Ectodermal cell (in vitro differentiated cells): ENCODE data around the gene MAP4K3.
A peak's percentile ranks its signal among the peaks of the same experiment; 100 is the strongest.

Experiments used
- H3K27ac ChIP-seq: 2 replicates; pipeline ENCODE4 v1.7.0; 2013; ENCODE audit warnings: mild to moderate bottlenecking, low read depth, low read length; ENCODE audit not compliant: insufficient read depth, poor library complexity, severe bottlenecking
- H3K27me3 ChIP-seq: 2 replicates; pipeline ENCODE4 v1.7.0; 2013; ENCODE audit warnings: mild to moderate bottlenecking, low read length; ENCODE audit not compliant: insufficient read depth, control insufficient read depth, poor library complexity, severe bottlenecking
- H3K36me3 ChIP-seq: one replicate; pipeline ENCODE4 v1.7.0; 2013; ENCODE audit warnings: low read length; ENCODE audit not compliant: control insufficient read depth, insufficient read depth
- H3K4me1 ChIP-seq: one replicate; pipeline ENCODE4 v1.7.0; 2013; ENCODE audit warnings: low read length; ENCODE audit not compliant: control insufficient read depth, insufficient read depth
- H3K4me3 ChIP-seq: 2 replicates; pipeline ENCODE4 v1.7.0; 2013; ENCODE audit warnings: low read depth, low read length, control low read depth; ENCODE audit not compliant: insufficient read depth
- H3K9me3 ChIP-seq: 2 replicates; pipeline ENCODE4 v1.7.0; 2013; ENCODE audit warnings: mild to moderate bottlenecking, low read length, moderate library complexity; ENCODE audit not compliant: control insufficient read depth
- WGBS, 2 experiments: methylation state at CpG; one replicate each; pipeline ENCODE4 v1.1.7; 2013; ENCODE audit warnings: missing lambda C conversion rate in 2 of 2; 5-methylcytosine and 5-hydroxymethylcytosine counted together

MAP4K3 gene

DNA sequence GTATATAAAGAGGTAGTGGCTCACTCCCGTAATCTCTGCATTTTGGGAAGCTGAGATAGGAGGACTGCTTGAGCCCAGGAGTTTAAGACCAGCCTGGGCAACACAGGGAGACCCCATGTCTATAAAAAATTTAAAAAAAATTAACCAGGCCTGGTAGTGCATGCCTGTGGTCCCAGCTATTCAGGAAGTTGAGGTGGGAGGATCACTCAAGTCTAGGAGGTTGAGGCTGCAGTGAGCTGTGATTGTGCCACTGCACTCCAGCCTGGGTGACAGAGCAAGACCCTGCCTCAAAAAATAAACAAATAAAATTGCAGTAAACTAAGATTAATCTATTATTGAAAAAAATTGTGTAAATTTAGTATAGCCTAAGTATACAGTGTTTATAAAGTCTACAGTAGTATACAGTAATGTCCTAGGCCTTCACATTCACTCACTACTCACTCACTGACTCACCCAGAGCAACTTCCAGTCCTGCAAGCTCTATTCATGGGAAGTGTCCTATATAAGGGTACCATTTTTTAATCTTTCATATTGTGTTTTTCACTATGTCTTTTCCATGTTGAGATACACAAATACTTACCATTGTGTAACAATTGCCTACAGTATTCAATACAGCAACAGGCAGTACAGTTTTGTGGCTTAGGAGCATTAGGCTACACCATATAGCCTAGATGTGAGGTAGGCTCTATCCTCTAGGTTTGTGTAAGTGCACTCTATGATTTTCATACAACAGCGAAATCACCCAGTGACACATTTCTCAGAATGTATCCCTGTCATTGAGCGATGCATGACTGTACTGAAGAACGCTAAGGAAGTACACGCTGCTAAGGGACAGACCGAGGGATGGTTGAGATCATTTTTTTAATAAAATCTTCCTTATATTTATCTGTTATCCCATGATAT is 10.4 kb upstream of the MAP4K3 start:
- Histone ChIP-seq H3K27ac (no peak overlapping the region), H3K36me3 (no peaks in the 10 kb centered on the region), H3K9me3 (no peaks in the 10 kb centered on the region), H3K4me1 (no peaks in the 10 kb centered on the region), H3K4me3 (no peak overlapping the region), H3K27me3 (no peaks in the 10 kb centered on the region)
- 89 to 96% methylated on average over 5 to 6 of the region's 6 CpGs for WGBS, 2 experiments

DNA sequence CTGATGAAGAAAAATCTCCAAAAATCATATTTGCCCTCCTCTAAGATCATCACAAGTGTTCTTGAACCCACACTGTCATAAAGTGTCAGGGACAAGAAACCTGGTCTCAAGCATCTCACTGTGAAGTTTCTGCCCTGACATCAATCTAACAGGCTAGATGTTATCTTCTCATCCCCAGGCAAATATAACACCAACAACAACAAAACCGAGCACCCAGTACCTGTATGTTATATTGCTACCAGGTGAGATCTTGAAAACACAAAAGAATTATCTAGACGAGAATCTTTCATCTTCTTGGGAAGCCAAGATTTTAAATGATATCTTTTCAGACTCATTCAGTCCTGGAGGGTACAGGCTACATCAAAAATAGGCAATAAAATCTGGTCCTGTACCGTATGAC is 8.8 kb upstream of the MAP4K3 start:
- no peaks in the 10 kb centered on the region for H3K4me1 ChIP-seq
- WGBS, 2 experiments, result 89 to 91% methylated on average over 3 of the region's 3 CpGs
- no peaks in the 10 kb centered on the region for H3K36me3 ChIP-seq
- no peaks in the 10 kb centered on the region for H3K9me3 ChIP-seq
- no peak overlapping the region for H3K27ac ChIP-seq
- H3K27me3 ChIP-seq, result no peaks in the 10 kb centered on the region
- H3K4me3 ChIP-seq, result no peak overlapping the region

GRCh38 chr2:39443009-39443408 is 5.9 kb upstream of the MAP4K3 start:
- H3K4me1 ChIP-seq, result peaks cover 3% of the 10 kb centered on the region
- H3K36me3 ChIP-seq, result no peaks in the 10 kb centered on the region
- no peak overlapping the region for H3K4me3 ChIP-seq
- H3K27me3 ChIP-seq, result peaks cover 3% of the 10 kb centered on the region
- WGBS, 2 experiments, result 92 to 100% methylated on average over 1 of the region's 1 CpG
- no peak overlapping the region for H3K27ac ChIP-seq
- H3K9me3 ChIP-seq, result no peaks in the 10 kb centered on the region

DNA sequence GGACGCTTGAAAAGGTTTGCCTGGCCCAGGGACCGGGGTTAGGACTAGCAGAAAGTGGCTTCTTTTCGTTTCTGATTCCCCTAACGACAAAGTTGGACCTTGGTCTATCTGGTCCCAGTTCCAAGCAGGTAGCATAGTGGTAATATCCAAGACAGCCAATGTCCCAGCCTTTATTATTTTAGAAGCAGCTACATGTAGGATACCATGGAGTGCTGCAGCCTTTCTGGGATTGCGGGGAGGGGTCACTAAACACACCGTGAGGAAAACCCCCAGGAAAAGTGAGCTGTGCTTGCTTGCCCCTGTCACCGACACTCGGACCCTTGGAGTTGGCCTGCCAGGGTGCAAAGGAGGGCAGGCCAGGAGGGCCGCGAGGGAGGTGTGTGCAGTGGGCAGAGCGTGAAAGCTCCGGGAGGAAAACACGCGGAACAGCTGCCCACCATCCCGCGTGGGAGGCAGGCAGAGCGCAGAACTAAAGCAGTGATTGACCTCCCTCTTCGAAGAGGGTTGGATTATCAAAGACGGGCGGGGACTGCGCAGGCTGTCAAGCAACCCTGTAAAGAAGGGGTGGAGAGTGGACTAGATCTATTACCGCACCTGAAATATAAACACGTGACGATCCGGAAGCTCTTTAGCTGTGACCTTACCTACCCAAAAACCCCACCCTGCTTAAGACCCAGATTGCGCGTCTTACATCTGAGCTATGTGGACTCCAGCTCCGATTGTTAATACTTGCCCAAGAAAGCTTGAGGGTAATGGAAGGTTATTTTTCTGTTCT is 624 bp upstream of the MAP4K3 start:
- H3K4me3 ChIP-seq, result peak overlapping the region; percentile 89
- 38 to 39% methylated on average over 28 of the region's 28 CpGs for WGBS, 2 experiments
- peaks cover 18% of the 10 kb centered on the region for H3K4me1 ChIP-seq
- H3K9me3 ChIP-seq, result no peaks in the 10 kb centered on the region
- no peak overlapping the region for H3K27ac ChIP-seq
- peaks cover 3% of the 10 kb centered on the region for H3K27me3 ChIP-seq
- no peaks in the 10 kb centered on the region for H3K36me3 ChIP-seq

DNA sequence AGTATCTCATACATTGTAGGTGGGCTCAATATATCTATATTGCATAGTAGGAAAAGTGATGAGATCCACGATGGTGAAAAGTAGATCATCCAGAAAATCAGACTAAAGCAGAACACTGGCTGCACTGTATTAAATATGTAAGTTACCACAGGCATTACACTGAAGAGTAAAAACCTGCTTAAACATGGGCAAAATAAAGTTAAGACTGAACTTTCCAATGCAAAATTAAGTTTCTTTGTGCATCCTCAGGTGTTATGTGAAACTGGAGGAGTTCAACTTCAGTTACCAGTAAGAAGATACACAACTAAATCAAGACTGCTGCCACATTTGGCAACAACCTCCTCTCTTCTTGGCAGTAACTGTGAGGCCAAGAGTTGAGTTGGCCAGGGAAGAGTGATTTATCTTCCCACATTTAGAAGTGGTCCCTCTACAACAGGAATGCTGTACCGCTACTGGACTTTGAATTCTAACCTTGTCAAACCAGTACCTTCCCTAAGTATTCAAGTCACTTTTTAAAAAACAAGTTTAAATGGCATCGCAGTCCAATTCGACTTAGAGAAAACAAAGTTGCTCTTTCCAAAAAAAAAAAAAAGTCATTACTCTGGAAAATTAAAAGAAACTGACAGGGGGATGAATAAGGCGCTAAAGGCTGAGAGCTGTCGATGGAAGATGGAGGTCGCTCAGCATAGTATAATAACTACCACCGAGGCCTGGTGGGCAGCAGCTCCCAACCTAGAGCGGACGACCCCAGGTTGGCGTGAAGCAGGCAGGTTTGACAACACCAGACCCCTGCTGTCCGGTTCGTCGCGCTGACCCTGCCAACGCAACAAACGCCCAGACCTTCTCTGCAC is 1.1 kb downstream of the MAP4K3 start:
- Histone ChIP-seq H3K27me3 (peaks cover 3% of the 10 kb centered on the region), H3K27ac (peak overlapping the region; percentile 88), H3K9me3 (no peaks in the 10 kb centered on the region), H3K36me3 (no peaks in the 10 kb centered on the region), H3K4me3 (peak overlapping the region; percentile 89), H3K4me1 (peaks cover 26% of the 10 kb centered on the region)
- WGBS, 2 experiments, result 5% methylated on average over 17 of the region's 17 CpGs

- Histone ChIP-seq H3K4me3 (peak overlapping the region; percentile 89), H3K27ac (no peak overlapping the region), H3K4me1 (peaks cover 26% of the 10 kb centered on the region)
Observed at GRCh38 chr2:39435234-39435633, 1.9 kb downstream of the MAP4K3 start.

DNA sequence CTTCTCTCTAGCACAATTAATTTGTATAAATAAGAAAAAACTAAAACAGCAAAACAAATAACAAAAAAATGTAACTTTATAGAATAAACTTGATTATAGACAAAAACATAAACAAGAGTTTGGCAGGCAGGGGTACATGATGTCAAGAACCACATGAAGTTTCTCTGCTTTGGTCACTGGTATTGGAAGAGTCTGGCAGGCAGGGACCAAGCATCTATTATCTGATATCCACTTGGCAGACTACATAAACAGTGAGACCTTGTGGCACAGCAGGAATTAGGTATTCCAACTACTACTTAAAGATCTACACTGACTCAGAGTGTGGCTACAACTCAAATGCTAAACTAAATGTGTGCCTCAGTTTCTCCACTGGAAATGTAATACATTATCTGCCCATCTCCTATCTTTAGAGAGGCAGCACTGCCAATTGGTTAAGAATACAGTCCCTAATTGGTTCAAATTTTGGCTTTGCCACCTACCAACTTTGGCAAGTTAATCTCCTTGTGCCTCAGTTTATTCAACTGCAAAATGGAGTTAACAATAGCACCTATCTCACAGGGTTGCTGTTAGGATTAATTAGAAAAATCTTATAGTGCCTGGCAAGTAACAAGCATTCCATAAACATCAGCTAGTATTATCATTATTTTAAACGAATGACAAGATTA is 2.7 kb downstream of the MAP4K3 start:
- WGBS, 2 experiments, result 83 to 89% methylated on average over 1 of the region's 1 CpG
- Histone ChIP-seq H3K27me3 (peaks cover 3% of the 10 kb centered on the region), H3K36me3 (no peaks in the 10 kb centered on the region), H3K9me3 (no peaks in the 10 kb centered on the region), H3K27ac (no peak overlapping the region), H3K4me3 (no peak overlapping the region), H3K4me1 (peaks cover 26% of the 10 kb centered on the region)

More at GRCh38 chr2:39435234-39435633, 1.9 kb downstream of the MAP4K3 start:
- Histone ChIP-seq H3K27me3 (peaks cover 3% of the 10 kb centered on the region), H3K9me3 (no peaks in the 10 kb centered on the region), H3K36me3 (no peaks in the 10 kb centered on the region)
- 32 to 35% methylated on average over 8 of the region's 8 CpGs for WGBS, 2 experiments

DNA sequence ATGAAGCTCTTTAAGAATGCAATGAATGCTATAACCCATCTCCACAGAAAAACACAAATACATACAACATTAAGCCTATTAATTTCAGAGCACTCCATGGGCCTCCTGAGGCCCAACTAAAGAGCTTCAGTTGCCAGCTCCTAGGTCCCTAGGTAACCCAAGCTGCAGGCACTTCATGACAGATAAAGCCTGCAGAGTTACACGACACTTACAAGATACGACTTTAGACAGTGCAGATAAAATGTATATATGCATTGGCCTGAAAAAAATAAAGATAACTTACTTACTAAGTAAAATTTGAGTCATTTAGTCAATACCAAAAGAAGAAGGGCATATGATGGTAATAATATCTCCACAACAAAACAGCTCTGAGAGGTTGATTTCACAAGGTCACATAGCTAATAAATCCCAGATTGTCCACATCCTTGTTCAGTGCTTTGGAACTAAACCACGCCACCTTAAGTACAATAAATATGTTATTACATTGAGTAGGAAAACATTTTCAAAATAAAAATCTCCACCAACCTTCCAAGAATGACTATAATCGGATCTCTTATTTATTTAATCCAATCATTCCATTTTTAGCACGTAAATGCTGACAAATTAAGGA is 3.4 kb downstream of the MAP4K3 start:
- Histone ChIP-seq H3K9me3 (no peaks in the 10 kb centered on the region), H3K27me3 (peaks cover 3% of the 10 kb centered on the region), H3K27ac (no peak overlapping the region), H3K4me3 (no peak overlapping the region), H3K36me3 (no peaks in the 10 kb centered on the region), H3K4me1 (peaks cover 26% of the 10 kb centered on the region)
- 94 to 96% methylated on average over 3 to 4 of the region's 5 CpGs for WGBS, 2 experiments

DNA sequence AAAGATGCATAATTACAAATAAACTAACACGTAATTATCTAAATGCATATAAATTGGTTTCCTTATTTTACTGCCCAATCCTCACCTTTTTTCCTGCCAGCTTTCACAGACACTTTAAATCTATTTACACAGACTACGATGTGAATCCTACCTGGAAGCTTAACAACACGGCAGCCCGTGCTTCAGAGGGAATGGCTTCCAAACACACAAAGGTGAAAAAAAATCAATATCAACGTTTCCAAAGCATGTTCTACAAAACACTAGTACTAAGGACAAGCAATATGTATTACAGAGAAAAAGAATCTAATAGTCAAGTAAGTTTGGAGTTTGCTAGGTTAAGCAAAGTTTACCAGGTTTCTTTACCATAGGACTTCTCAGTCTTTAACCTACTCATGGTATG is 4.4 kb downstream of the MAP4K3 start:
- Histone ChIP-seq H3K27ac (no peak overlapping the region), H3K4me1 (peaks cover 21% of the 10 kb centered on the region), H3K36me3 (no peaks in the 10 kb centered on the region), H3K4me3 (no peak overlapping the region), H3K27me3 (no peaks in the 10 kb centered on the region), H3K9me3 (no peaks in the 10 kb centered on the region)
- 94 to 98% methylated on average over 4 to 5 of the region's 5 CpGs for WGBS, 2 experiments
